CD14-positive monocyte (primary cell): ENCODE results near the gene TFF1. TPM values are rescaled to one million over a fixed set of nuclear protein-coding genes. Genes with fewer than 3 reads are reported as not detected.

Experiments used
- DNase-seq, 3 donors: peaks; one replicate each; pipeline ENCODE4 v3.0.0-alpha.2; 2011 to 2022
- H2AFZ ChIP-seq: 2 replicates; pipeline ENCODE4 v1.6.0; 2012; ENCODE audit warnings: mild to moderate bottlenecking, low read depth, low read length, inconsistent platforms; ENCODE audit not compliant: insufficient read depth, poor library complexity, severe bottlenecking
- H3K27ac ChIP-seq, 2 donors: 1 replicate in 1 of 2; 2 replicates in 1 of 2; pipeline ENCODE4 v1.5.1; 2012 to 2013; ENCODE audit warnings: low read length in 2 of 2, control low read depth in 1 of 2, inconsistent platforms in 1 of 2, low read depth in 1 of 2, mild to moderate bottlenecking in 1 of 2
- H3K27me3 ChIP-seq, 2 donors: one replicate each; pipeline versions ENCODE4 v1.6.0 to v1.6.1; 2011 to 2013; ENCODE audit warnings: low read length in 2 of 2; ENCODE audit not compliant: control insufficient read depth in 2 of 2, insufficient read depth in 2 of 2
- H3K36me3 ChIP-seq, 2 donors: replicated peaks in 1 of 2; 1 replicate in 1 of 2; 2 replicates in 1 of 2; pipeline versions ENCODE4 v1.5.1 to v1.6.1; 2012 to 2013; ENCODE audit warnings: low read length in 2 of 2, control low read depth in 1 of 2, inconsistent platforms in 1 of 2, mild to moderate bottlenecking in 1 of 2; ENCODE audit not compliant: insufficient read depth in 2 of 2, control insufficient read depth in 1 of 2
- H3K4me1 ChIP-seq, 2 donors: 1 replicate in 1 of 2; 2 replicates in 1 of 2; pipeline versions ENCODE4 v1.5.1 to v1.6.1; 2012 to 2013; ENCODE audit warnings: low read length in 2 of 2, control low read depth in 1 of 2, inconsistent platforms in 1 of 2, mild to moderate bottlenecking in 1 of 2, moderate library complexity in 1 of 2; ENCODE audit not compliant: insufficient read depth in 2 of 2, control insufficient read depth in 1 of 2
- H3K4me2 ChIP-seq: replicated peaks from 2 replicates; pipeline ENCODE3; 2012; ENCODE audit warnings: low read length, moderate library complexity, mild to moderate bottlenecking; ENCODE audit not compliant: poor library complexity, severe bottlenecking; ENCODE audit errors: extremely low read depth
- H3K4me3 ChIP-seq, 3 experiments: fragments of 200-600 bp in 1 of 3; sonication (generic) in 1 of 3; replicated peaks in 1 of 3; 1 replicate in 2 of 3; 2 replicates in 1 of 3; pipeline ENCODE4 v1.5.1; 2011 to 2013; ENCODE audit warnings: low read length in 3 of 3, mild to moderate bottlenecking in 3 of 3, control low read depth in 2 of 3, low read depth in 2 of 3, inconsistent platforms in 1 of 3, moderate library complexity in 1 of 3
- H3K79me2 ChIP-seq: 2 replicates; pipeline ENCODE4 v1.6.0; 2012; ENCODE audit warnings: mild to moderate bottlenecking, control low read depth, inconsistent platforms, low read length, moderate library complexity; ENCODE audit not compliant: insufficient read depth
- H3K9ac ChIP-seq: 2 replicates; pipeline ENCODE4 v1.6.0; 2017; ENCODE audit warnings: low read length, mild to moderate bottlenecking; ENCODE audit not compliant: insufficient read depth, poor library complexity, severe bottlenecking
- H3K9me3 ChIP-seq, 2 donors: replicated peaks in 1 of 2; 1 replicate in 1 of 2; 2 replicates in 1 of 2; pipeline versions ENCODE4 v1.5.1 to v1.6.1; 2012 to 2013; ENCODE audit warnings: low read length in 2 of 2, control low read depth in 1 of 2; ENCODE audit not compliant: control insufficient read depth in 1 of 2, insufficient read depth in 1 of 2
- H4K20me1 ChIP-seq: 2 replicates; pipeline ENCODE4 v1.6.0; 2012; ENCODE audit warnings: mild to moderate bottlenecking, low read length, control low read depth, moderate library complexity; ENCODE audit not compliant: insufficient read depth
- H3K27ac Mint-ChIP-seq, 7 donors: one replicate each; pipeline ENCODE4 v1.8.0; 2020; ENCODE audit warnings: mild to moderate bottlenecking in 7 of 7, mixed read lengths in 7 of 7, moderate library complexity in 6 of 7, inconsistent platforms in 2 of 7
- H3K27me3 Mint-ChIP-seq, 3 donors: one replicate each; pipeline ENCODE4 v1.8.0; 2021 to 2022; ENCODE audit warnings: low read depth in 3 of 3, mild to moderate bottlenecking in 3 of 3, mixed read lengths in 3 of 3, moderate library complexity in 3 of 3, inconsistent platforms in 1 of 3
- H3K36me3 Mint-ChIP-seq, 2 donors: one replicate each; pipeline ENCODE4 v1.8.0; 2020; ENCODE audit warnings: mixed read lengths in 2 of 2, inconsistent platforms in 1 of 2, mild to moderate bottlenecking in 1 of 2
- H3K4me1 Mint-ChIP-seq: one replicate; pipeline ENCODE4 v1.8.0; 2020; ENCODE audit warnings: mild to moderate bottlenecking, mixed read lengths
- H3K4me3 Mint-ChIP-seq, 2 donors: one replicate each; pipeline ENCODE4 v1.8.0; 2020; ENCODE audit warnings: mild to moderate bottlenecking in 2 of 2, mixed read lengths in 2 of 2, moderate library complexity in 1 of 2
- H3K9me3 Mint-ChIP-seq, 7 donors: one replicate each; pipeline ENCODE4 v1.8.0; 2020 to 2022; ENCODE audit warnings: mixed read lengths in 7 of 7, mild to moderate bottlenecking in 6 of 7, moderate library complexity in 6 of 7, inconsistent platforms in 2 of 7
- CTCF ChIP-seq: fragments of 200-600 bp; IDR thresholded peaks from one replicate; pipeline ENCODE4 v1.8.0; 2022; ENCODE audit warnings: antibody characterized with exemption, mild to moderate bottlenecking
- WGBS: methylation state at CpG from one replicate; pipeline ENCODE4 v1.1.5; 2013; ENCODE audit warnings: missing lambda C conversion rate; ENCODE audit not compliant: insufficient coverage; 5-methylcytosine and 5-hydroxymethylcytosine counted together
- intact Hi-C, 2 donors: fragments of 100-400 bp; cut with micrococcal nuclease; formaldehyde crosslinking; loops; one replicate each; pipeline versions ENCODE4 v1.15.0 to v1.15.1; 2023
- polyA plus RNA-seq, 3 donors: library from polyadenylated mRNA; depleted of rRNA in 1 of 3; unstranded in 2 of 3; stranded (reverse) in 1 of 3; fragments of 300-500 nt in 2 of 3; fragments of >200 nt in 1 of 3; fragmentation: Illumina TruSeq in 2 of 3; gene quantifications; 1 replicate in 2 of 3; 2 replicates in 1 of 3; pipeline ENCODE4 v1.2.3, GENCODE V29; 2012 to 2021

TFF1 gene
- polyA plus RNA-seq, 3 donors: not detected

- intact Hi-C loops: no loop called here
- no peak overlapping the region for H3K4me3 Mint-ChIP-seq
- peaks cover 42% of the 10 kb centered on the region for H3K4me1 Mint-ChIP-seq
- no peaks in the 10 kb centered on the region for H4K20me1 ChIP-seq
- H2AFZ ChIP-seq: no peak overlapping the region
- H3K9ac ChIP-seq: no peak overlapping the region
- H3K36me3 Mint-ChIP-seq: no peaks in the 10 kb centered on the region
- no peak overlapping the region for H3K4me3 ChIP-seq
- peaks cover 20 to 38% of the 10 kb centered on the region in 2 donors for H3K4me1 ChIP-seq
- H3K27ac Mint-ChIP-seq: no peak overlapping the region
- H3K4me2 ChIP-seq: no peak overlapping the region
- H3K27me3 Mint-ChIP-seq: peaks cover 1 to 7% (median 7%) of the 10 kb centered on the region in 3 donors
- H3K9me3 Mint-ChIP-seq: peaks cover 0 to 4% (median 1%) of the 10 kb centered on the region in 7 donors
- no peaks in the 10 kb centered on the region for H3K27me3 ChIP-seq
- H3K27ac ChIP-seq: no peak overlapping the region
- no peaks in the 10 kb centered on the region for H3K36me3 ChIP-seq
- 80% methylated on average over 2 of the region's 5 CpGs for WGBS
- H3K9me3 ChIP-seq: peaks cover 1 to 5% of the 10 kb centered on the region in 2 donors
- no peak for TF ChIP-seq CTCF
- no peak for DNase-seq
- H3K79me2 ChIP-seq: no peaks in the 10 kb centered on the region
Measured at GRCh38 chr21:42390193-42390592, 23.9 kb upstream of the TFF1 start.

GRCh38 chr21:42389449-42389835, 23.1 kb upstream of the TFF1 start:
- TF ChIP-seq CTCF: no peak
- Histone ChIP-seq H3K36me3 (no peaks in the 10 kb centered on the region), H3K9ac (no peak overlapping the region), H3K27ac (no peak overlapping the region), H3K27me3 (no peaks in the 10 kb centered on the region), H3K4me2 (no peak overlapping the region), H3K4me1 (peaks cover 20 to 43% of the 10 kb centered on the region in 2 donors), H3K79me2 (no peaks in the 10 kb centered on the region), H4K20me1 (no peaks in the 10 kb centered on the region), H2AFZ (no peak overlapping the region), H3K9me3 (peaks cover 9% of the 10 kb centered on the region in 2 donors), H3K4me3 (no peak overlapping the region)
- DNase-seq: no peak
- intact Hi-C loops: no loop called here
- Mint-ChIP-seq H3K36me3 (no peaks in the 10 kb centered on the region), H3K27me3 (peaks cover 1 to 7% (median 7%) of the 10 kb centered on the region in 3 donors), H3K27ac (no peak overlapping the region), H3K4me3 (no peak overlapping the region), H3K4me1 (peaks cover 46% of the 10 kb centered on the region), H3K9me3 (peaks cover 0 to 7% (median 6%) of the 10 kb centered on the region in 7 donors)
- WGBS: 73% methylated on average over 2 of the region's 6 CpGs
